Activated naive CD4-positive, alpha-beta T cell treated with anti-CD3 and anti-CD28 coated beads, Interleukin-2, amount 50 U/mL, for 16 hours (primary cell): ENCODE measurements around the gene PLOD3.
A peak's percentile ranks its signal among the peaks of the same experiment; 100 is the strongest.

ENCODE experiments used
- DNase-seq: peaks from one replicate; pipeline ENCODE4 v3.0.0-alpha.2; 2020

PLOD3 gene

DNA sequence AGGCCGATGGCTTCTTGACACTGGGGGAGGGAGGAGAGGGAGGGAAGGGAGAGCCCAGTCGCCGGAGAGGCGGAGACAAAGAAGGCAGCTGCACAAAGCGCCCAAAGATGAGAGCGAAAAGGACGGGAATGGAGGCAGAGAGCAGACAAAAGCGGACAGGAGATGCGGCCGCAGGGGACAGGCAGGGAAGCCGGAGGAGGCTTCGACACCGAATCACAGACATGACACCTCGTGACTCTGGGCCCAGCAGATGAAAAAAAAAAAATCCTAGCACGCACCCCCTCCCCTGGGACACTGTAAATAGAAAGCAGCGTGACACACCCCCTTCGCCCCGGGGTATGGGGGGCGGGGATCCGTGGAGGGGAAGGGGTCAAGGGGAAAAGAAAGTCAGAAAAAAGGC lies 38.3 kb downstream of the PLOD3 start:
- DNase-seq = no peak

- DNase-seq = no peak
These were observed 39.7 kb downstream of the PLOD3 start for GRCh38 chr7:101177644-101178043.

DNA sequence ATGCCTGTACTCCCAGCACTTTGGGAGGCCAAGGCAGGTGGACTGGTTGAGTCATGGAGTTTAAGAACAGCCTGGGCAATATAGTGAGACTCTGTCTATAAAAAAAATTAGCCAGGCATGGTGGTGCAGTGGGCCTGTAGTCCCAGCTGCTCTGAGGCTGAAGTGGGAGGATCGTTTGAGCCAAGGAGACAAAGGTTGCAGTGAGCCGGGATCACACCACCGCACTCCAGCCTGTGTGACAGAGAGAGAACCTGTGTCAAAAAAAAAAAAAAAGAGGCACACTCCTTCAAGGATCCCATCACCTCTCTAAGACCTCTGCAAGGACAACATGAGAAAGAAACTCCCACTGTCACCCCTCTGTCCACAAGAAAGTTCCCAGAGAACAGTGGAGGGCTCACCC lies 41.7 kb downstream of the PLOD3 start:
- no peak for DNase-seq

DNA sequence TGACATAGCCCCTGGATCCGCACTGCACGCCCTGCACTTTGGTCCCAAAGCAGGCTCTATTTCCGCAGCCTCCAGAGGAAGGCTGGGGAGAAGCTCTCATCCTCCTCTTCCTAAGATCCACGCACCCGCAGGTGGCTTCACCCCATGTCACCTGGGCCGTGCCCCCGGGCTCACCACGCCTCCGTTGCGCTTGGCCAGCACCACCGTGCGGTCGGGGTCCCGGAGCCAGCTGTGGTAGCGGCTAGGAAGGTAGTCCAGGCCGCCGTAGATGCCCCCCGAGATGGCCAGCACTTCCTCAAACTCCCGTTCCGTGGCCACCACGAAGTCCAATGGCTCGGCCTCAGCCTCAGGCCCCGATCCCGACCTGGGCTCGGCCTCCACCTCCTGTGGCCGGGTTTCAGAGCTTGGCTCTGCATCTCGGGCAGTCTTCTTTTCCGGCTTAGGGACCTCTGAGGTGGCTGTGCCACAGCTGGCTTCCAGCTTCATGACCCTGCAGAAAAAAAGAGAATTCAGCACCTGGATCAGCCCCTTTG lies 43.0 kb downstream of the PLOD3 start:
- DNase-seq = no peak

DNA sequence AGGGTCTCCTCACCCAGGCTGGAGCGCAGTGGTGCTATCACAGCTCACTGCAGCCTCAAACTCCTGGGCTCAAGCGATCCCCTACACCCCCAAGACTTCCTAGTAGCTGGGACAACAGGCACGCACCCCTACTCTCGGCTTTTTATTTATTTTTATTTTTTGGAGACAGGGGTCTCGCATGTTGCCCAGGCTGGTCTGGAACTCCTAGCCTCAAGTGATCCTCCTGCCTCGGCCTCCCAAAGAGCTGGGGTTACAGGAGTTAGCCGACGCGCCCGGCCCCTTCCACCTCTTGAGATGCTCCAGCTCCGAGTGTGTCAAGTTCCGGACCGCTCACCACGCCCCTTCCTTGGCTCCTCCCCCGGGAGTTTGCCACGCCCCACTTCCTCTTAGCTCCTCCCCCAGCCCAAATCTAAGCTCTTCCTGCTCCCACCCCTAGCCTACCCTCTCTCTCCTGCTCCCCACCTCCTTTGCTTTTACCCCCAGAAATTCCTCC lies 43.6 kb downstream of the PLOD3 start:
- peak; percentile 49 for DNase-seq

- no peak for DNase-seq
These were observed 44.3 kb downstream of the PLOD3 start for GRCh38 chr7:101172854-101173751.

DNA sequence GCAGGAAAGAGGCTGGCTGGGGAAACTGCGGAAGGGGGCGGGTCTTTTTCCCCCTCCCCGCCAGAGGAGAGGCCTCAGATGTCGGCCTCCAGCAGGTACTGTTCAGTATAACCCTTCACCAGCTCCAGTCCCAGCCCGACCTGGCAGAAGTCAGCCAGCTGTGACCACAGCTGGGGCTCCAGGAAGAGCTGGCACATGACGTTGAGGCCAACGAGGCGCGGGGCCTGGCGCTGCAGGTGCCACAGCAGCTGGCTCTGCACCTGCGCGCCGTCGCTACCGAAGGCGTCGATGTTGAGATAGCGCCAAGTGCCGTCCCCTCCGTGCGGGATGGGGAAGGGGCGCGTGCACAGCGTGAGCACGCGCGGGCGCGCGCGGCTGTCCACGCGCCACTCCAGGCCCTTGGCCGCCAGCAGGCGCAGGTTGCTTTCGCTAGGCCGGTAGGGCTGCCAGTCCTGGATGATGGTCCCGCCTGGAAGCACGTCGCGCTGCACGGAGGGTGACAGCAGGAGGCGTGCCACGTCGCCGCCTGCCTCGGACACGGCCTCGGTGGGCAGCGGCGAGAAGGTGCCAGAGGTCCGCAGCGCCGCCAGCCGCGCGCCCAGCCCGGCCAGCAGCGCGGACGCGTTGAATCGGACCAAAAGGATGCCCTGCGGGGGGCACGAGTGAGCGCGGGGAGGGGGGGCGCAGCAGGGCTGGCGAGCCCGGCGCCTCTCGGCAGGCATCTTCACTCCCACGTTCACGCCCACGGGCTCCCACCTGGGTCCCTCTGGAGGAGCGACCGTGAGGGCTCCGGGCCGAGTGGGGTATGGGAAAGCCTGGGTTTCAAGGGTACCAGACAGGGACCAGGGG lies 45.2 kb downstream of the PLOD3 start:
- no peak for DNase-seq

GRCh38 chr7:101171442-101171837 lies 45.9 kb downstream of the PLOD3 start:
- DNase-seq = no peak

DNA sequence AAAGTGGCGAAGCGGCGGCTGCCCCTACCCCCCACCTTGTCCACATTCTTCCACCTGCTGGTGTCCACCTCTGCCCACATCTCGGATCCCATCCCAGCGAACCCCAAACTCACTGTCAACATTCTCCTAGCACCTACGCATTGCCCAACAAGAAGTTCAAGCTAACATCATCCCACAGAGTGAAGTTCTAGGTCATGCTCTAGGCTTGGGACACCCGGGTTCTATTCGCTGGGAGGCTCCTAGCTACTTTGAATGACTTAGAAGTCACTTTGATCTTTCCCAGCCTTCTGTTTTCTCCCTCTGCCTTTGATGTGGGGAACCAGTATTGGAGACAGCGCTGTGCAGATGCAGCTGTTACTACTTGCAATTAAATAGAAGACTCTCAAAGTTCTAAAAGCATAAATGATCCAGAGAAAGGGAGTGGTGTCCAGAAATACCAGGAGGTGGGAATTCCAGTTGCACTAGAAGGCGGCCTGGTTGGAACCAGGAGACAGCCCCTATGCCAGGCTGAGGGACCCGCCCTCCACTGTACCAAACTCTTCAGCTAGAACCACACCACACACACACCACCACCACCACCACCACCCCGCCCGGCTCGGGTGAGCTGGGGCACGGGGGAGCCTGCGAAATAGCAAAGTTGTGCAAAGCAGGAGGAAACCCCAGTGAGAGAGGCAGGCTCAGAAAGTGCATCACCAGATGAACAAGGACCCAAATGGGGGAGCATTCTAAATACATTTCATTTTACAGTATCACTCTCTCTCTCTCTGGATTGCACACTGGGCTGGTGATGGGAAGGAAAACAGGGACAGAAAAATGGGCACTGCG lies 46.6 kb downstream of the PLOD3 start:
- no peak for DNase-seq

- peak; percentile 81 for DNase-seq
These were observed 47.4 kb downstream of the PLOD3 start for GRCh38 chr7:101169838-101170551.

DNA sequence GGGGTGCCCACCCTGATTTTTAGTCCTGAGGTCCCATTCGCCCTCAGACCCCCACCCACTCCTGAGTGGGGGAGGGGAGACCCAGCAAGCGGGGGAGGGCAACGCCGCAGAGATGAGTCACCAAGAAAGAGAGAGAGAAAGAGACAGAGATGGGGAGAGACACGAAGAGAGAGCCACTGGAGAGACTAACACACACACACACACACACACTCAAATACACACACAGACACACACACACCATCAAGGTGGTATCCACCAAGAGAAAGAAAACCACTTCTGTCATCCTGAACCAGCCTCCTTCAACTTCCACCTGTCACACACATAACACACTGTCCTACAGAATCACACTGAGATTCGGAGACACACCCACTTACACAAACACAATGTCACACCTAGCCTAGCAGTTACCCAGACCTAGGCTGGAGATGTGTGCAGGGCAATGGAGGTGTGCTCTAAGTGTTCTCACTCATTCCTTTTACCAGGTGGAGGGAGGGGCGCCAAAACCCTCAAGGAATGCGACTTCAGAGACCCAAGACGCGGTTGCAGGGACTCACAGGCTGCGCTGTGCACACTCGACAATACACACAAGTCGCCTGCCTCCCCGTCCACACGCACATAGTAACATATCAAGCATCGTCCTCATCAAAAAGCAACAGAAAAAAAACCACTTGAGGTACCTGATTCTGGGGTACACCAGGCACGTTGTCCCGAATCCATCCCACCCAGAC lies 48.1 kb downstream of the PLOD3 start:
- DNase-seq = no peak

DNA sequence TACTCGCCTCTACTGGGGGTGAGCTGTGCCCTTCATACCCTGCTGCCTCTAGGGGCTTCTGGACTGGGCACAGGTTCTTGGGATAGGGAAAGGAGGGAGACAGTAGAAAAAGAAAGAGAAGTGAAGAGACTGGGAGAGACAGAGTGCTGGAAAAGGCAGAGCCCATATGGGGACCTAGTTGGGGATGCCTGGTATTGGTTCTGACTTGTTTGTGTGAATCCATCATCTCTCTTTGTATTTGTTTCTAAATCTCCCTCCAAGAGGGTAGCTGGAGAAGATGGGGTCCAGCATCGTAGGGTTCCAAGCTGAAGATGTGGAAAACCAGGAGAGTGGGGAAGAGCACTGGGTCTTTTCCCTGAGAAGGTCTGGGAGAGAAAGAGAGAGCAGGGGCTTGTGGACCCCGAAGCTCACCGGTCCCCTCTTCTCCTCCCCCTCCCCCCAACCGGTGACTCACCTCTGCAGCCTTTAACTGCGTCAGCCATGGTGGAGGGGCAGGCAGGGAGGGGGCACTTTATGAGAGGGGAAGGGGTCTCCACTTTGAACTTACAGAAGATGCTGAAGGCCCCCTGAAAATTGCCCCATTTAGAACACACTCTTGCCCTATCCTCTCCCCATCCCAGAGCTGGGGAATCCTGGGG lies 48.9 kb downstream of the PLOD3 start:
- peak; percentile 37 for DNase-seq

GRCh38 chr7:101167645-101168411 lies 49.6 kb downstream of the PLOD3 start:
- DNase-seq = no peak

- no peak for DNase-seq
These were observed 50.3 kb downstream of the PLOD3 start for GRCh38 chr7:101166909-101167644.

DNA sequence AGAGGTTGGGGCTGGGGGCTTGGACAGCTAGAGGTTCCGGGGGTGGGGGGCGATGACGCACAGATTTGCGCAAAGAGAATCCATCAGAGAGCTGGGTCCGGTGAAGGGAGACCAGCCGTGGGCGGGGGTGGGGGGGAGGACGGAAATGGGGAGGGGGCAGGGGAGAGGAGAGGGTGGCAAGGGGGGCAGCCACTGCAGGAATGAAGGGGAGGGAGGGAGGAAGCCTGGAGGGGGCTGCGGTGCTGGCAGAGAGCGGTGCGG lies 50.8 kb downstream of the PLOD3 start:
- DNase-seq = no peak

- DNase-seq = no peak
These were observed 51.3 kb downstream of the PLOD3 start for GRCh38 chr7:101165958-101166647.

- peak; percentile 88 for DNase-seq
These were observed 52.1 kb downstream of the PLOD3 start, which contains the start of gene VGF for GRCh38 chr7:101165075-101165957. Gene VGF, minus strand, starts transcription at chr7:101165569. Its CDS starts 726 bp downstream, at chr7:101164843.
